ENCODE results near the gene SPRY2.

Gene SPRY2

GRCh38 chr13:80336776-80337287 is 4.1 kb downstream of the SPRY2 start:
- Histone ChIP-seq H3K9me3 (ENCODE audit: insufficient read depth, low read depth, low read length) (no peaks in the 10 kb centered on the region), H3K36me3 (ENCODE audit: insufficient read depth, low read depth, low read length) (peaks cover 54% of the 10 kb centered on the region), H3K27me3 (ENCODE audit: insufficient read depth, low read length) (no peaks in the 10 kb centered on the region), H3K4me3 (ENCODE audit: low read length) (peak overlapping the region; percentile 92), H3K9ac (ENCODE audit: low read depth, low read length) (peak overlapping the region; percentile 100; the same call in 1 of the 2 replicates), H3K27ac (ENCODE audit: low read length) (no peak overlapping the region), H3K4me1 (ENCODE audit: insufficient read depth, low read length) (peaks cover 13% of the 10 kb centered on the region)

- Histone ChIP-seq H3K4me3 (ENCODE audit: low read length) (peak overlapping the region; percentile 92), H3K9ac (ENCODE audit: low read depth, low read length) (peak overlapping the region; percentile 100; the same call in 1 of the 2 replicates), H3K9me3 (ENCODE audit: insufficient read depth, low read depth, low read length) (no peaks in the 10 kb centered on the region), H3K4me1 (ENCODE audit: insufficient read depth, low read length) (peaks cover 13% of the 10 kb centered on the region), H3K36me3 (ENCODE audit: insufficient read depth, low read depth, low read length) (peaks cover 58% of the 10 kb centered on the region), H3K27me3 (ENCODE audit: insufficient read depth, low read length) (no peaks in the 10 kb centered on the region), H3K27ac (ENCODE audit: low read length) (no peak overlapping the region)
Measured at GRCh38 chr13:80336370-80336769, 4.6 kb downstream of the SPRY2 start.

GRCh38 chr13:80334597-80335260 is 6.2 kb downstream of the SPRY2 start:
- Histone ChIP-seq H3K27ac (ENCODE audit: low read length) (no peak overlapping the region), H3K4me3 (ENCODE audit: low read length) (peak overlapping the region; percentile 3; the same call in 1 of the 2 replicates), H3K4me1 (ENCODE audit: insufficient read depth, low read length) (peaks cover 13% of the 10 kb centered on the region), H3K9me3 (ENCODE audit: insufficient read depth, low read depth, low read length) (no peaks in the 10 kb centered on the region), H3K9ac (ENCODE audit: low read depth, low read length) (no peak overlapping the region), H3K27me3 (ENCODE audit: insufficient read depth, low read length) (no peaks in the 10 kb centered on the region), H3K36me3 (ENCODE audit: insufficient read depth, low read depth, low read length) (peaks cover 58% of the 10 kb centered on the region)

- Histone ChIP-seq H3K27ac (ENCODE audit: low read length) (no peak overlapping the region), H3K9ac (ENCODE audit: low read depth, low read length) (no peak overlapping the region), H3K36me3 (ENCODE audit: insufficient read depth, low read depth, low read length) (peaks cover 43% of the 10 kb centered on the region), H3K4me3 (ENCODE audit: low read length) (no peak overlapping the region), H3K27me3 (ENCODE audit: insufficient read depth, low read length) (no peaks in the 10 kb centered on the region), H3K9me3 (ENCODE audit: insufficient read depth, low read depth, low read length) (no peaks in the 10 kb centered on the region), H3K4me1 (ENCODE audit: insufficient read depth, low read length) (peaks cover 9% of the 10 kb centered on the region; the same call in 1 of the 2 replicates)
Measured at GRCh38 chr13:80331984-80332383, 8.9 kb downstream of the SPRY2 start.

- Histone ChIP-seq H3K9ac (ENCODE audit: low read depth, low read length) (no peak overlapping the region), H3K27me3 (ENCODE audit: insufficient read depth, low read length) (no peaks in the 10 kb centered on the region), H3K4me3 (ENCODE audit: low read length) (no peak overlapping the region), H3K4me1 (ENCODE audit: insufficient read depth, low read length) (no peaks in the 10 kb centered on the region), H3K36me3 (ENCODE audit: insufficient read depth, low read depth, low read length) (peaks cover 15% of the 10 kb centered on the region), H3K9me3 (ENCODE audit: insufficient read depth, low read depth, low read length) (no peaks in the 10 kb centered on the region), H3K27ac (ENCODE audit: low read length) (no peak overlapping the region)
Measured at GRCh38 chr13:80329250-80329649, 11.7 kb downstream of the SPRY2 start.

- no peaks in the 10 kb centered on the region for H3K36me3 ChIP-seq (ENCODE audit: insufficient read depth, low read depth, low read length)
- H3K27ac ChIP-seq (ENCODE audit: low read length): no peak overlapping the region
- H3K9me3 ChIP-seq (ENCODE audit: insufficient read depth, low read depth, low read length): no peaks in the 10 kb centered on the region
- H3K9ac ChIP-seq (ENCODE audit: low read depth, low read length): no peak overlapping the region
- H3K4me1 ChIP-seq (ENCODE audit: insufficient read depth, low read length): no peaks in the 10 kb centered on the region
- H3K4me3 ChIP-seq (ENCODE audit: low read length): no peak overlapping the region
- no peaks in the 10 kb centered on the region for H3K27me3 ChIP-seq (ENCODE audit: insufficient read depth, low read length)
Measured at GRCh38 chr13:80319004-80319403, 21.9 kb downstream of the SPRY2 start.

GRCh38 chr13:80314711-80315653 is 25.9 kb downstream of the SPRY2 start:
- Histone ChIP-seq H3K36me3 (ENCODE audit: insufficient read depth, low read depth, low read length) (no peaks in the 10 kb centered on the region), H3K9ac (ENCODE audit: low read depth, low read length) (no peak overlapping the region), H3K27ac (ENCODE audit: low read length) (no peak overlapping the region)

GRCh38 chr13:80313668-80314256 is 27.2 kb downstream of the SPRY2 start:
- H3K9ac ChIP-seq (ENCODE audit: low read depth, low read length): no peak overlapping the region
- no peaks in the 10 kb centered on the region for H3K9me3 ChIP-seq (ENCODE audit: insufficient read depth, low read depth, low read length)
- no peaks in the 10 kb centered on the region for H3K27me3 ChIP-seq (ENCODE audit: insufficient read depth, low read length)
- no peaks in the 10 kb centered on the region for H3K4me1 ChIP-seq (ENCODE audit: insufficient read depth, low read length)
- H3K4me3 ChIP-seq (ENCODE audit: low read length): no peak overlapping the region
- no peak overlapping the region for H3K27ac ChIP-seq (ENCODE audit: low read length)
- H3K36me3 ChIP-seq (ENCODE audit: insufficient read depth, low read depth, low read length): no peaks in the 10 kb centered on the region

More at GRCh38 chr13:80314711-80315653, 25.9 kb downstream of the SPRY2 start:
- H3K4me3 ChIP-seq (ENCODE audit: low read length): no peak overlapping the region
- no peaks in the 10 kb centered on the region for H3K9me3 ChIP-seq (ENCODE audit: insufficient read depth, low read depth, low read length)
- H3K4me1 ChIP-seq (ENCODE audit: insufficient read depth, low read length): no peaks in the 10 kb centered on the region
- H3K27me3 ChIP-seq (ENCODE audit: insufficient read depth, low read length): no peaks in the 10 kb centered on the region

GRCh38 chr13:80312967-80313366 is 28.0 kb downstream of the SPRY2 start:
- Histone ChIP-seq H3K27ac (ENCODE audit: low read length) (no peak overlapping the region), H3K9me3 (ENCODE audit: insufficient read depth, low read depth, low read length) (no peaks in the 10 kb centered on the region)

GRCh38 chr13:80312012-80312704 is 28.8 kb downstream of the SPRY2 start:
- H3K27ac ChIP-seq (ENCODE audit: low read length): no peak overlapping the region
- no peak overlapping the region for H3K9ac ChIP-seq (ENCODE audit: low read depth, low read length)
- no peaks in the 10 kb centered on the region for H3K36me3 ChIP-seq (ENCODE audit: insufficient read depth, low read depth, low read length)
- no peak overlapping the region for H3K4me3 ChIP-seq (ENCODE audit: low read length)
- H3K9me3 ChIP-seq (ENCODE audit: insufficient read depth, low read depth, low read length): no peaks in the 10 kb centered on the region
- peaks cover 2% of the 10 kb centered on the region; the same call in 1 of the 2 replicates for H3K4me1 ChIP-seq (ENCODE audit: insufficient read depth, low read length)
- no peaks in the 10 kb centered on the region for H3K27me3 ChIP-seq (ENCODE audit: insufficient read depth, low read length)

More at GRCh38 chr13:80312967-80313366, 28.0 kb downstream of the SPRY2 start:
- Histone ChIP-seq H3K4me3 (ENCODE audit: low read length) (no peak overlapping the region), H3K27me3 (ENCODE audit: insufficient read depth, low read length) (no peaks in the 10 kb centered on the region), H3K9ac (ENCODE audit: low read depth, low read length) (no peak overlapping the region), H3K4me1 (ENCODE audit: insufficient read depth, low read length) (no peaks in the 10 kb centered on the region), H3K36me3 (ENCODE audit: insufficient read depth, low read depth, low read length) (no peaks in the 10 kb centered on the region)

- H3K9ac ChIP-seq (ENCODE audit: low read depth, low read length): no peak overlapping the region
- H3K4me3 ChIP-seq (ENCODE audit: low read length): no peak overlapping the region
- H3K9me3 ChIP-seq (ENCODE audit: insufficient read depth, low read depth, low read length): no peaks in the 10 kb centered on the region
- H3K36me3 ChIP-seq (ENCODE audit: insufficient read depth, low read depth, low read length): no peaks in the 10 kb centered on the region
- no peaks in the 10 kb centered on the region for H3K27me3 ChIP-seq (ENCODE audit: insufficient read depth, low read length)
- no peak overlapping the region for H3K27ac ChIP-seq (ENCODE audit: low read length)
- H3K4me1 ChIP-seq (ENCODE audit: insufficient read depth, low read length): peaks cover 12% of the 10 kb centered on the region; the same call in 1 of the 2 replicates
Measured at GRCh38 chr13:80309926-80310325, 31.0 kb downstream of the SPRY2 start.

All from iPS-20b (cell line).